HG02885 (cell line): ENCODE results near the gene RNPEPL1.

Experiments
- ATAC-seq: cut with Tn5 transposase; IDR thresholded peaks from one replicate; pipeline ENCODE4 v1.9.1; 2021; ENCODE audit warnings: mild to moderate bottlenecking; ENCODE audit not compliant: unreplicated experiment, poor library complexity

RNPEPL1 gene

DNA sequence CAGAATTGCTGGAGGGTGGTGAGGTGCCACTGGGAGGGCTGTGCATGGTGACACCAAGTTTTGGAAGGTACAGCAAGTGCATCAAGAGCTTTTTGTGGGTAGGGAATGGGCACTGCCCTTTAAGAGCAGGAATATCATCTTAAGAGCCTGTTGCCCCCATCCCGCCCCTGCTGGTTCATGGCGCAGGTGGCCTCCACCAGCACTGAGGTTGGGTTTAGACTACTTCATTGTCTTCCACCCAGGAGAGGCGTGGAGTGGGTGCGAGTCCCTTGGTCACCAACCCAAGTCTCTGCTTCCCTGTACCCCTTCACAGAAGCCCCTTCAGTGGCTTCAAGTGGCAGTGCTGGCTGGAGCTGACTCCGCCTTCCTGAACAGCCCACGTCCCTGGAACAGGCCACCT, 7.8 kb downstream of the RNPEPL1 start:
- no peak for ATAC-seq

DNA sequence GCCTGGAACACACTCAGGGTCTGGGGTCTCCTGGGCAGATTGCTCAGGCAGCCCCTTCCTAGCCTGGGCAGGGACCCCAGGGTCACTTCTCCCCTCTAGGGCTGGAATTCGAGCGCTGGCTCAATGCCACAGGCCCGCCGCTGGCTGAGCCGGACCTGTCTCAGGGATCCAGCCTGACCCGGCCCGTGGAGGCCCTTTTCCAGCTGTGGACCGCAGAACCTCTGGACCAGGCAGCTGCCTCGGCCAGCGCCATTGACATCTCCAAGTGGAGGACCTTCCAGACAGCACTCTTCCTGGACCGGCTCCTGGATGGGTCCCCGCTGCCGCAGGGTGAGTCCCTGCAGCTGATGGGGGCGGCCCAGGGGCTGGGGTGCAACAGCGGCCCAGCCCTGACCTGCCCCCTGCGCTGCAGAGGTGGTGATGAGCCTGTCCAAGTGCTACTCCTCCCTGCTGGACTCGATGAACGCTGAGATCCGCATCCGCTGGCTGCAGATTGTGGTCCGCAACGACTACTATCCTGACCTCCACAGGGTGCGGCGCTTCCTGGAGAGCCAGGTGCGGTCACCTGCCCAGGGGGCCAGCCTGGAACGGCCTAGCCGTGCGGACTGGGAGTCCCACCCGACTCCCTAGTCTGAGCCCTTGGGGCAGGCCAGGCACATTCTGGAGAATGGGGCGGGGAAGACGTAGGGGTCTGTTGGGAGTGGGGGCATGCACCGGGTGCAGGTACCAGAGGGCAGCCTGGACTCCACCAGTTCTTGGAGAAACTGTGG, 8.3 kb downstream of the RNPEPL1 start:
- ATAC-seq, result no peak

DNA sequence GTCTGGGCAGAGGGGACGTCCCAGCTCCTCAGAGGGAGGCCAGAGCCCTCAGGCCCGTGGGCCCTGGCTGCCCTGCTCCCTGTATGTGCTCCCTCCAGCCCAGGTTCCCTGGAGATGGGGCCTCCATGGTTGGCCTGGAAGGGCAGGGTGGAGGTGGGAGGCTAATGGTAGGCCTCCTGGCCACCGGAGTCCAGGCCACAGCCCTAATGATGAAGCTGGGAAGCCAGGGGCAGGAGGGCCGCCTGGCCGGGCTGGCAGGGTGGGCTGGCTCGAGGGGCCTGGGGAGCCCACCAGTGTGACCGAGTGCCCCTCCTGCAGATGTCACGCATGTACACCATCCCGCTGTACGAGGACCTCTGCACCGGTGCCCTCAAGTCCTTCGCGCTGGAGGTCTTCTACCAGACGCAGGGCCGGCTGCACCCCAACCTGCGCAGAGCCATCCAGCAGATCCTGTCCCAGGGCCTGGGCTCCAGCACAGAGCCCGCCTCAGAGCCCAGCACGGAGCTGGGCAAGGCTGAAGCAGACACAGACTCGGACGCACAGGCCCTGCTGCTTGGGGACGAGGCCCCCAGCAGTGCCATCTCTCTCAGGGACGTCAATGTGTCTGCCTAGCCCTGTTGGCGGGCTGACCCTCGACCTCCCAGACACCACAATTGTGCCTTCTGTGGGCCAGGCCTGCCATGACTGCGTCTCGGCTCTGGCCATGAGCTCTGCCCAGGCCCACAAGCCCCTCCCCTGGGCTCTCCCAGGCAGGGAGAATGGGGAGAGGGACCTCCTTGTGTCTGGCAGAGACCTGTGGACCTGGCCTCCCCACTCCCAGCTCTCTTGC, 9.2 kb downstream of the RNPEPL1 start:
- no peak for ATAC-seq

DNA sequence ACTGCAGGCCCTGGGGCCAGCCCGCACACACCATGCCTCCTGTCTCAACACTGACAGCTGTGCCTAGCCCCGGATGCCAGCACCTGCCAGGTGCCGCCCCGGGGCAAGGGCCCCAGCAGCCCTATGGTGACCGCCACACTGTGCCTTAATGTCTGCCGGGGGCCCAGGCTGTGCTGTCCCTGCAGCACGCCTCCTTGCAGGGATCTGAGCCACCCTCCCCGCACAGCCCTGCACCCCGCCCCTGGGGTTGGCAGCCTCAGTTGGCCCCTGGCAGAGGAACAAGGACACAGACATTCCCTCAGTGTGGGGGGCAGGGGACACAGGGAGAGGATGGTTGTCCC, 9.8 kb downstream of the RNPEPL1 start:
- ATAC-seq, result no peak

DNA sequence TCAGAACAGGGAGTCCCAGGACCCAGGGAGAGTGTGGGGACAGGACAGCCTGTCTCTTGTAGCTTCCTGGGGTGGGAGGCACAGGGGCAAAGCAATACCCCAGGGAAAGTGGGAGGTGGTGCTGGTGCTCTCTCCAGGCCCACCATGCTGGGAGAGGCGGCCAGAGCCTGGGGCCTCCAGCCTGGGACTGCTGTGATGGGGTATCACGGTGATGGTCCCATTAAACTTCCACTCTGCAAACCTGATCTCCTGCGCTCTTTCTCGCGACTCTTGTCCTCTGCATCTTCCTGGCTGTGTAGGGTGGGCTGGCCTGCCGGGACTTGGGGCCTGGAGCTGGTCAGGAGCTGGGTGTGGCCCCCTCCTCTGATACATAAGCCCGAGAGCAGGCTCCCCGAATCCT, 10.2 kb downstream of the RNPEPL1 start:
- no peak for ATAC-seq

DNA sequence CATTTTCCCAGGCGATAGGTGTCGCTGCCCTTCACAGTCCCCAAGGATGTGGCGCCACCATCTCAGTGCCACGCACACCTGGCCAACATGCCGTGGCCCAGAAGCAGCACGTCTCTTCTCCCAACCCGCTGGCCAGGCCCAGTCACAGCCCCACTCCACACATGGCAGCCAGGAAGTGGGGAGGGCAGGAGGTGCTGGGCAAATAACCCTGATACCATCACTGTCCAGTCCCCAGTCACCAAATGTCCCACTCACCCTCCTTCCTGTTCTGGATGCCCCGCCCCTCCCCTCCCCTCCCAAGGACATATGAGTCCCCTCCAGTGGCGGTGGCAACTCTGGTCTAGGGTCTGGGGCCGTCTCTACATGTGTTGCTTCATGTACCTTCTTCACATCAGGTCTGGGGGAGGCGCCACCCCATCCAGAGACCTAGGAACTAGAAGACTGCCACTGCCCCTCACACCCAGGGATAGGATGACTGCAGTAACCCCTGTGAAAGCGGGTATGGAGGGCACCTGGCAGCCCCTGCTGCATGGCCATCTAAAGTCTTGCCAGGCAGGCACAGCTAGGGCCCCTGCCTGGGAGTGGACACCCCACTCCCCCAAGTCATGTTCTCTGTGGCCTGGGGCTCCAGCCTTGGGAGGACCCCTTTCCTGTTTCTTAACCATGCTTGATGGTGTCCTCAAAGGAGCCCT, 10.9 kb downstream of the RNPEPL1 start:
- ATAC-seq, result no peak

DNA sequence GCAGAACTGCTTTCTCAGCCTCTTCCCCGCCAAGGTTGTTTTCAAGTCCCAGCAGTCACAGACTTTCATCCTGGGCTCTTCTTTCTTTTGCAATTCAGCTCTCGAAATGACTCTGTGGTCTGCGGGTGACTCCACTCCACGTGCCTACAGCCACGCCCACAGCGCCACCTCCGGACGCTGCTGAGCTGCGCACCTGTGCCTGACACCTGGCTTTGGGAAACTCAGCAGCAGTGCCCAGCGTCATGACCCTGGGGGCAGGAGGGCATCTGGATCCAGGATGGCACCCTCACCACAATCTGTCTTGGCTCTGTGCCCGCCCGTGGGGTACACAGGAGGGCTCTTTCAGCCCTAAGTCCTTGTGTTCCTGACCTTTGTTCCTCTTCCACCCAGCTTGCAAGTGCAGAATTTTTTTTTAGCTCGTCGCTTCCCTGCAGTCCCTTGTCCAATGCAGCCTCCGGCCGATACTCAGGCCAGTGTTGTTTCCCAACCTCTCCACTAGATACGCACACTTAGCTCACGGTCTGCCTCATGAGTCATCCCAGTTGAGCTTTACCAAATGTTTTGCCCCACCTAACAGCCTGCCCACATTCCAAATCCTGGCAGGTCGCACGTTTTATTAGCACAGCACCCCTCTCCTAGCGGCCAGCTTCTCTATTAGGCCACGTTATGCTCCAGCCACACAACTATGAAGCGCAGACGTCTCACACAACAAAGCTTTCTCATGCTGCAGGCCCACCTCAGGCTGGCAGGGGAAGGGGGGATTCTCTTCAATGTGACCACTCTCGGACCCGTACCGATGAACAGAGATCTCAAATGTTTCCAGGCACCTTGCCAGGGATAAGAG, 11.7 kb downstream of the RNPEPL1 start:
- ATAC-seq, result peak; percentile 49

DNA sequence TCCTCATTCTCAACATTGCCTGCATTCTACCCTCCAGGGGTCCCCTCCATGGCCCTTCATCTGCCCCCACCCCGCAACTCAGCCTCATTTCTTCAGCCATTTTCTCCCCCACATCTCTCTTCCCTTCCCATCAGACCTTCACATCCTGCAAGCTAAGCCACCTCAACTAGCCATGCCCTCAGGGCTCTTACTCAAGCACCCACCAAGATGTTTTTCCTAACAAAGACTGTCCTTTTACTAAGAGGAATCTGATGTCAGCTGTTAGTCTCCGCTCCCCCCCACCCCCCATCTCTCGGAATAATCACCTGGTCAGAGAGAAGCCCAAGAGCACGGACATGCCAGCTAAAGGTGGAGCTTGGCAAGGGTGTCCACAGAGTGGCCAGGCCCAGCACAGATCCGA, 13.5 kb downstream of the RNPEPL1 start:
- no peak for ATAC-seq

DNA sequence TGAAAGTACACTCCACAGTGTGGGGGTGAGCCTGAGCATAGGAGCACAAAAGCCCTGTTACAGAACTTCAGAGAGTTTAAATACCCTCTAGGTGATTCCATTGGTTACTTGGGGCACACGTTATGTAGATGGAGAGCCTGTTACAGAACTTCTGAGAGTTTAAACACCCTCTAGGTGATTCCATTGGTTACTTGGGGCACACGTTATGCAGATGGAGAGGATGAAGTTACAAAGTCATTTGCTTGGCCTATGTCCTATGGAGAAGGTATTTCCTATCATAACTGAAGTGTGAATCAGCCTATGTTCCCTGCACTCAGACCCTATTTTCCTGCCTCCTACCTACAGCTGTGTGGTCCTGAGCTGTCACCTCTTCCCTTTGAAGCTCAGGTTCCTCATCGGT, 14.5 kb downstream of the RNPEPL1 start:
- no peak for ATAC-seq

DNA sequence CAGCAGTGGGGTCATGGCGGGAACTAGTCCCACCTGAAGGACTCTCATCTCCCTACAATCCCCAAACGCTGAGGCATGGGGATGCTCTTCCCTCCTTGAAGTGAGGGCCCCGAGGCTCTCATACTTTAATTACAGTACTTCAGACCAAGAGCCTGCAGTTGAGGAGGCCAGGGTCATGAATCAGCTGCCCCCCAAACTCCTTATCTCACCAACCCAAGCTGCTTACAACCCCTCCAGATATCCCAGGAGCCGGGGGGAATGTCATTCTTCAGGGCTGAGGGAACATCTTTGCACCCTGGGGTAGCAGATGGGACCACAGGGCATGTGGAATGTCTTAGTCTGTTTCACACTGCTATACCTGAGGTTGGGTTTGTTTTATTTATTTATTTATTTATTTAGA, 15.5 kb downstream of the RNPEPL1 start:
- ATAC-seq, result no peak

DNA sequence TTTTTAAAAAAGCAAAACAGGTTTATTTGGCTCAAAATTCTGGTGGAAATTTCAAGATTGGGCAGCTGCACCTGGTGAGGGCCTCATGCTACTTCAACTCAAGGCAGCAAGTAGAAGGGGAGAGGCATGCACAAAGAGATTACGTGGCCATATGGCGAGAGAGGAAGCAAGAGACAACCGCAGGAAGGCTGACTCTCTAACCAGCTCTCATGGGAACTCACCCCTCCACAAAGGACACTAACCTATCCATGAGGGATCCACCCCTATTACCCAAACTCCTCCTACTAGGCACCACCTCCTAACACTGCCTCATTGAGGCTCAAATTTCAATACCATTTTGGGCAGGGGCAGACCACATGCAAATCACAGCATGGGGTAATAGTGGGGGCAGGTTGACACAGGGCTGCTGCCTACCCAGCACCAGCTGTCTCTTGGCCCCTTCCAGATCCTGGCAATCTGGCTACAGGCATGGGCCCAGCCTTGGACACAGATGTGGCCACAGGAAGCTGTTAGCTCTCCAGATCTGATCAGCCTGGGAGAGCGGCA, 16.3 kb downstream of the RNPEPL1 start:
- peak; percentile 55 for ATAC-seq

DNA sequence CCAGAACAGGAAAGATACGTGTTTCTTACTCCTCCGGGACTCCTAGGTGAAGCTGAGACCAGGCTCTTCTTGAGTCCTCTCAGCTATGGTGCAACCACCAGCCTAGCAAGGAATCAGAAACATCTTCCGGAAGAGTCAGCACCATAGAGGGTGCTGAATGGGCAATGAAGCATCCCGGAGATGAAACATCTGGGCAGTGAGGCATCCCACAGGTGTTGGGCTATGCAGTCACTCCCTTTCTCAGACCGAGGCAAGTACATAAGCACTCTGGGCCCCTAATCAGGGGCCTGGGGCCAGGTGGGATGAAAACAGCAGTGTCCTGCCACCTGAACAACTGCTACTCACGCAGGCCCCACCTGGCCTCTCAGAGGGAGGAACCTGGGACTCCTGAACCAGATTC, 16.8 kb downstream of the RNPEPL1 start:
- peak; percentile 15 for ATAC-seq

DNA sequence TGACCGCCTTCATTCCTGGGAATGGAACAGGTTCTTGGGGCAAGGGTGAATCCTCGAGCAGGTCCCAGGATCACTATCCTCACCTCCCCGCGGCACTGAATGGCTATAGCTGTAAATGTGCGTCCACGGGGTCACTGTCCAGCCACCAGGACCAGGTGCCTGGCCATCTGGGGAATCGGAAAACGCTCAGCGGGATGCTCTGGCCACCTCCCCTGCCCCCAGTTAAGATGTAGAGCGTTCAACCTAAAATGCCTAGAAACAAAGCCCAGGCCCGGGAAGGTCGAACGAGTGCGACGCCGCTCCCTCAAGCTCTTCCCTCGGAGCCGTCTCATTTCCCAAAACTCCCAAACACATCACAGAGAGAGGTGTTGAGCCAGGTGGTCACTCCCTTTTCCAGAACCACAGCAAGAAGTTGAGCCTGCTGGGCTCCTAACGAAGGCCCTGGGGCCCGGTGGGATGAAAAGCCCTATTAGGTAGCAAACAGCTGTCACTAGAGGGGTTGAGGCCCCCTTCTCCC, 17.5 kb downstream of the RNPEPL1 start:
- no peak for ATAC-seq

DNA sequence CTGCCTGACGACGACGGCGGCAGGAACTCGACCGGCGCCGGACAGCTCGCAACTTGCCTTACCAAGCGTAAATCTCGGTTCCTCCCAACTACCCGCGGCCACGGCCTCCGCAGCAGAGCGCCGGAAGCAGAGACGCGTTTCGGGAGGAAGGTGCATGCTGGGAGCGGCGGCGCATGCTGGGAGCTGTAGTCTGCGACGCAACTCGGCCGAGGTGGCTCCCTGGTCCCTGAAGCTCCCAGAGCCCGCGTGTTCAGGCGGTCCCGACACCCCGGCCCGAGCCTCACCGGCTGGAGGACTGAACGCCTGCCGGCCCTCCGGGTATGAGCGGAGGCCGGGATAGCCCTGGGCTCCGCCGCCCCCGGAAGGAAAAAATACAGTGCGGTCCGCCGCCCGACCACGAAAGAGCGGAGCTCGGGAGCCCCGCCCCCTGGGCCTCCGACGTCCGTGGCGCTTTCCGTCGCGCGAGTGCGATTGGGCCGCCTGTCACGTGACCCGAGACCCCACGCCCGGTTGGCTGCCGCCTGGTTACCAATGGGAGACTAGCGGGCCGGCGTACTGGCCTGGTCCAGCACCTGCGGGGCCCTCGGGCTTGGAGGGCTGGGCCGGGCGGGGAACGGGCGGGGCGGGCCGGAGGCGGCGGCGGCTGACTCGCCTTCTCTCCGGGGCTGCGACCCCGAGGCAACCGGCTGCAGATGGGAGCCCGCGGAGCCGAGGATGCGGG, 18.1 kb downstream of the RNPEPL1 start, which contains the start of gene CAPN10:
Gene CAPN10 (plus strand): TSS at position 537 of the 721 bp plus-strand sequence. CDS start 178 bp downstream, at position 715.
- peak; percentile 69 for ATAC-seq

DNA sequence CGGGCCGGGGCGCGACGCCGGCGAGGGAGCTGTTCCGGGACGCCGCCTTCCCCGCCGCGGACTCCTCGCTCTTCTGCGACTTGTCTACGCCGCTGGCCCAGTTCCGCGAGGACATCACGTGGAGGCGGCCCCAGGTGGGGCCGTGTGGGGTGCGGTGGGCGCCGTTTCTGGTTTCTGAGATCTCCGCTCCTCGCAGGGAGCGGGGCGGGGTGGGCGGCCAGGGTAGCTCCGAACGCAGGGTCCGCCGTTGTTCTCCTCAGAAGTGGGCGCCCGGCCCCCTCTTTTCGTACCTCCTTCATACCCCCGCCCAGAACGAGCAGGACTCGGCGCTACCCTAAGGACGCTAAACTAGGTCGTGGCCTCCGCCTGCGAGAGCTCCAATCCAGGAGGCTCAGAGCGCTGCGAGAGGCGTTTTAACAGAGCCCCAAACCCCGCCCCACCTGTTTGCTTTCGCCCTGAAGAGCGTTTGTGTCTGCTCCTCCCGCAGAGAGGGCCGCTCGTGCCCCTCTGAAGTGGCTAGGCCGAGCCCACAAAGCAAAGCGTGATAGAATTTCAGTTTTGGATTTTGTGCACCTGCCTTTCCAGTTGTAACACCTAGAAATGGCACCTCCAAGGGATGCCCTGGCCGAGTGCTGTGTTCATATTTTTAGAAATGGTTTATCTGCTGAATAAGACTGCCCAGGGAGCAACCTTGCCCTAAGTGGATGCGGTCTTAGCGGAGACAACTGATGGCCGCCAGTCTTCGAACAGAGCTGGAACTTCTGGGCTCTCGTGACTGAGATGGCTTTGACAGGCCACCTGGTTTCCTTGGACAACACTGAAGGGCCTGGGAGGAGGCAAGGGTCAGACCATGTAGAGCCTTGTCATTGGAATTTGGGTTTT, 18.9 kb downstream of the RNPEPL1 start:
- ATAC-seq, result peak; percentile 8

DNA sequence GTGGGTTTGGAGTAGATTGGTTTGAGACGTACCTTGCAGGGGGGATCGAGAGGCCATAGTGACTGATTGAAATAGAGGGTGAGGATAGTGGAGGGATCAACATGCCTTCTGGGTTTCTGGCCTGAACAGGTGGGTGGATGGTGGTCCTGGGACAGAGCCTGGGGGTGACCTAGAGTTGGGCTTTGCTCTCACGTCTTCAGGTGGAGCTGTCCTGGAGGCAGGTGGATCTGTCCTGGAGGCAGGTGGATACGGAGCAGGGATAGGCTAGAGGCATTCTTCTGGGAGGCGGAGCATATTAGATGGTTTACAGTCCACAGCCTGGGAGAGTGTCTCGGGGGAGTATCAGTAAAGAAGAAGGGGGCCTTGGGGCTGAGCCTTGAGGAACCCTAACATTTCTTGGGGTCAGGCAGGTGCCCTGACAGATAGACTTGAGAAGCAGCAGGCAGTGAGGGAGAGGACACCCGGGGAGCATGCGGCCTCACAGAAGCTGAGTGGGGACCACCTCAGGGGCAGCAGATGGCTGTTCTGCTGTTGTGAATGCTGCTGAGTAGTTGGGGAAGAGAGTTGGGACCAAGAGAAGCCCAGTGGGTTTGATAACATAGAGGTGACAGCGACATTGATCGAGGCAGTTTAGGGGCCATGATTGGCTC, 19.8 kb downstream of the RNPEPL1 start:
- no peak for ATAC-seq

DNA sequence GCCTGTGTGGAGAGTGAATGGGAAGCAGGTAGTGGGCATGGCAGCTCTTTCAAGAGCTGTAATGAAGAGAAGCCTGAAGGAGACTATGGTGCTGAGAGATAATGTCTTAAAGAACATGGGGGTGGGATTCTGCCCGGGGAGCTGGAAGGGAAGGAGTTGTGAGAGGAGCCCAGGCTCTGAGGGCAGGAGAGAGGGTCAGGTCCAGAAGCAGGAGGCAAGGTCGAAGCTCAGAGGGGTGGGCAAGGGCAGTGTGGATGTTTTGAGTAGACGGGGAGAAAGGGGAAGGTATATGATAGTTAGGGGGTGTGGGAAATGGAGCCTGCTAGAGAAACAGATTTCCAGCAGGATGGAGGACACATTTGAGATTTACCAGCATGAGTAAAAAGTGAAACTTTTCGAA, 20.4 kb downstream of the RNPEPL1 start:
- no peak for ATAC-seq

DNA sequence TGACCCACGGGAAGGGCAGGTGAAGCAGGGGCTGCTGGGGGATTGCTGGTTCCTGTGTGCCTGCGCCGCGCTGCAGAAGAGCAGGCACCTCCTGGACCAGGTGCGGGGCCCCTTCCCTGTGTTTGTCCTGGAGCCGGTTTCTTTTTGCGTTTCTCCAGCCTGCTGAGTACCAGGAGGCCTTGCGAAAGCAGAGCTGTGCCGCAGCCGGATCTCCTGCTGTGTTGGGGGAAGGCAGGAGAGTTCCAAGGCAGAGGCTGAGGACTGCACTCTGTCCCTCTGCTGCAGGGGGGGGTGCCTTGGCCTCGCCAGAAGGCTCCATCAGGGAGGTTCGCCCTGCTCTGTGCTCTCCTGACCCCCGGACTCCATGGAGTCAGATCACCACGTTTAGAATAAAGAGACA, 21.1 kb downstream of the RNPEPL1 start:
- no peak for ATAC-seq
